NCI-H2196 (cell line): ENCODE data around the gene GZMM.
A peak's percentile ranks its signal among the peaks of the same experiment; 100 is the strongest.
"Not testable (repeated sequence)": the region's sequence is repeated elsewhere in the genome, so short reads cannot be mapped to it uniquely, and the experiment has no call there.

Experiments used
- DNase-seq: peaks from one replicate; lab custom pipeline; 2025; ENCODE audit not compliant: unreplicated experiment; lab: John Stamatoyannopoulos, UW

GZMM gene

GRCh38 chr19:580274-580835, 36.5 kb downstream of the GZMM start:
- no peak for DNase-seq

GRCh38 chr19:581399-582111, 37.7 kb downstream of the GZMM start:
- DNase-seq = no peak

- DNase-seq = no peak
Observed at GRCh38 chr19:582497-583197, 38.8 kb downstream of the GZMM start.

- DNase-seq = no peak
Observed at GRCh38 chr19:583198-583967, 39.5 kb downstream of the GZMM start.

GRCh38 chr19:583968-584239, 40.1 kb downstream of the GZMM start:
- no peak for DNase-seq

- DNase-seq = peak; percentile 40
Observed at GRCh38 chr19:584240-585001, 40.6 kb downstream of the GZMM start.

GRCh38 chr19:585146-585545, 41.3 kb downstream of the GZMM start:
- not testable (repeated sequence) for DNase-seq

- DNase-seq = no peak
Observed at GRCh38 chr19:585551-586110, 41.8 kb downstream of the GZMM start.

- peak; percentile 96 for DNase-seq
Observed at GRCh38 chr19:588093-588740, 44.4 kb downstream of the GZMM start.

- peak; percentile 44 for DNase-seq
Observed at GRCh38 chr19:588741-589692, 45.2 kb downstream of the GZMM start.

- no peak for DNase-seq
Observed at GRCh38 chr19:589693-590395, 46.0 kb downstream of the GZMM start, which contains the start of gene HCN2. Gene HCN2 (plus strand): TSS chr19:589881. CDS start chr19:589946, 65 bp downstream.

GRCh38 chr19:590396-590745, 46.5 kb downstream of the GZMM start:
- peak; percentile 23 for DNase-seq

GRCh38 chr19:590750-591098, 46.9 kb downstream of the GZMM start:
- DNase-seq = no peak

- DNase-seq = no peak
Observed at GRCh38 chr19:591099-591958, 47.5 kb downstream of the GZMM start.

GRCh38 chr19:592101-592500, 48.2 kb downstream of the GZMM start:
- no peak for DNase-seq

GRCh38 chr19:593055-593454, 49.2 kb downstream of the GZMM start:
- no peak for DNase-seq

GRCh38 chr19:593505-593904, 49.7 kb downstream of the GZMM start:
- DNase-seq = no peak
